WTC11 (cell line): ENCODE data around the gene OSGEPL1.

Experiments
- CREB1 ChIP-seq: sonication (generic); formaldehyde crosslinking; IDR thresholded peaks from 2 replicates; pipeline ENCODE4 v1.8.0; 2023; ENCODE audit warnings: mild to moderate bottlenecking, missing genetic modification reagents
- NR2C2 ChIP-seq: sonication (generic); formaldehyde crosslinking; IDR thresholded peaks from 2 replicates; pipeline ENCODE4 v1.8.0; 2022; ENCODE audit warnings: mild to moderate bottlenecking, missing genetic modification reagents
- NR3C1 ChIP-seq: sonication (generic); formaldehyde crosslinking; conservative IDR thresholded peaks from 2 replicates; pipeline ENCODE4 v1.8.1; 2023; ENCODE audit warnings: low read depth, mild to moderate bottlenecking, missing genetic modification reagents
- ZNF121 ChIP-seq: sonication (generic); formaldehyde crosslinking; IDR thresholded peaks from 2 replicates; pipeline ENCODE4 v1.8.0; 2023; ENCODE audit warnings: missing genetic modification reagents
- ZNF416 ChIP-seq: fragments of 250-450 bp; sonication (Bioruptor Pico); IDR thresholded peaks from 2 replicates; pipeline ENCODE4 v1.9.0; 2021; ENCODE audit warnings: mild to moderate bottlenecking, inconsistent platforms
- TF ChIP-seq, protein P1 (sequence below): fragments of 200-600 bp; IDR thresholded peaks from 2 replicates; pipeline ENCODE4 v1.8.0; 2022; ENCODE audit warnings: antibody characterized with exemption
- TF ChIP-seq, protein P2 (sequence below): sonication (generic); formaldehyde crosslinking; IDR thresholded peaks from 2 replicates; pipeline ENCODE4 v1.8.0; 2022; ENCODE audit warnings: mild to moderate bottlenecking, missing genetic modification reagents
- TF ChIP-seq, protein P3 (sequence below): sonication (generic); formaldehyde crosslinking; IDR thresholded peaks from 2 replicates; pipeline ENCODE4 v1.8.1; 2023; ENCODE audit warnings: mild to moderate bottlenecking, missing genetic modification reagents, moderate library complexity
- TF ChIP-seq, protein P4 (sequence below): sonication (generic); formaldehyde crosslinking; IDR thresholded peaks from 2 replicates; pipeline ENCODE4 v1.8.1; 2023; ENCODE audit warnings: mild to moderate bottlenecking, missing genetic modification reagents
- TF ChIP-seq, protein P5 (sequence below): sonication (generic); formaldehyde crosslinking; IDR thresholded peaks from 2 replicates; pipeline ENCODE4 v1.8.1; 2022; ENCODE audit warnings: mild to moderate bottlenecking, missing genetic modification reagents, moderate library complexity, borderline replicate concordance
- TF ChIP-seq, protein P6 (sequence below): sonication (generic); formaldehyde crosslinking; conservative IDR thresholded peaks from 2 replicates; pipeline ENCODE4 v1.8.1; 2022; ENCODE audit warnings: mild to moderate bottlenecking, missing genetic modification reagents
- TF ChIP-seq, protein P7 (sequence below): sonication (generic); formaldehyde crosslinking; IDR thresholded peaks from 2 replicates; pipeline ENCODE4 v1.8.1; 2022; ENCODE audit warnings: low read depth, missing genetic modification reagents, borderline replicate concordance

DNA sequence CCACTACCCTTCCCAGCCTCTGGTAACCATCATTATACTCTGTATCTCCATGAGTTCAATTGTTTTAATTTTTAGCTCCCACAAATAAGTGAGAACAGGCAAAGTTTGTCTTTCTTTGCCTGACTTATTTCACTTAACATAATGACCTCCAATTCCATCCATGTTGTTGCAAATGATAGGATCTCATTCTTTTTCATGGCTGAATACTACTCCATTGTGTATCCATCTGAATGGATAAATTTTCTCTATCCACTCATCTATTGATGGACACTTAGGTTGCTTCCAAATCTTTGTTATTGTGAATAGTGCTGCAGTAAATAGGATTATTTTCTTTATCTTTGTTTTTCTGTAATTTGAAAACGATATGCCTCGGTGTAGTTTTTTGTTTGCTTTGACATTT lies 61.9 kb downstream of the OSGEPL1 start:
- TF ChIP-seq, protein P1, sequence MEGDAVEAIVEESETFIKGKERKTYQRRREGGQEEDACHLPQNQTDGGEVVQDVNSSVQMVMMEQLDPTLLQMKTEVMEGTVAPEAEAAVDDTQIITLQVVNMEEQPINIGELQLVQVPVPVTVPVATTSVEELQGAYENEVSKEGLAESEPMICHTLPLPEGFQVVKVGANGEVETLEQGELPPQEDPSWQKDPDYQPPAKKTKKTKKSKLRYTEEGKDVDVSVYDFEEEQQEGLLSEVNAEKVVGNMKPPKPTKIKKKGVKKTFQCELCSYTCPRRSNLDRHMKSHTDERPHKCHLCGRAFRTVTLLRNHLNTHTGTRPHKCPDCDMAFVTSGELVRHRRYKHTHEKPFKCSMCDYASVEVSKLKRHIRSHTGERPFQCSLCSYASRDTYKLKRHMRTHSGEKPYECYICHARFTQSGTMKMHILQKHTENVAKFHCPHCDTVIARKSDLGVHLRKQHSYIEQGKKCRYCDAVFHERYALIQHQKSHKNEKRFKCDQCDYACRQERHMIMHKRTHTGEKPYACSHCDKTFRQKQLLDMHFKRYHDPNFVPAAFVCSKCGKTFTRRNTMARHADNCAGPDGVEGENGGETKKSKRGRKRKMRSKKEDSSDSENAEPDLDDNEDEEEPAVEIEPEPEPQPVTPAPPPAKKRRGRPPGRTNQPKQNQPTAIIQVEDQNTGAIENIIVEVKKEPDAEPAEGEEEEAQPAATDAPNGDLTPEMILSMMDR = no peak
- TF ChIP-seq, protein P2, sequence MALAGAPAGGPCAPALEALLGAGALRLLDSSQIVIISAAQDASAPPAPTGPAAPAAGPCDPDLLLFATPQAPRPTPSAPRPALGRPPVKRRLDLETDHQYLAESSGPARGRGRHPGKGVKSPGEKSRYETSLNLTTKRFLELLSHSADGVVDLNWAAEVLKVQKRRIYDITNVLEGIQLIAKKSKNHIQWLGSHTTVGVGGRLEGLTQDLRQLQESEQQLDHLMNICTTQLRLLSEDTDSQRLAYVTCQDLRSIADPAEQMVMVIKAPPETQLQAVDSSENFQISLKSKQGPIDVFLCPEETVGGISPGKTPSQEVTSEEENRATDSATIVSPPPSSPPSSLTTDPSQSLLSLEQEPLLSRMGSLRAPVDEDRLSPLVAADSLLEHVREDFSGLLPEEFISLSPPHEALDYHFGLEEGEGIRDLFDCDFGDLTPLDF (CRISPR knock-in tag) = no peak
- TF ChIP-seq, protein P3, sequence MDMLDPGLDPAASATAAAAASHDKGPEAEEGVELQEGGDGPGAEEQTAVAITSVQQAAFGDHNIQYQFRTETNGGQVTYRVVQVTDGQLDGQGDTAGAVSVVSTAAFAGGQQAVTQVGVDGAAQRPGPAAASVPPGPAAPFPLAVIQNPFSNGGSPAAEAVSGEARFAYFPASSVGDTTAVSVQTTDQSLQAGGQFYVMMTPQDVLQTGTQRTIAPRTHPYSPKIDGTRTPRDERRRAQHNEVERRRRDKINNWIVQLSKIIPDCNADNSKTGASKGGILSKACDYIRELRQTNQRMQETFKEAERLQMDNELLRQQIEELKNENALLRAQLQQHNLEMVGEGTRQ (CRISPR knock-in tag) = no peak
- TF ChIP-seq ZNF121 (CRISPR knock-in tag) (no peak), NR2C2 (no peak), NR3C1 (CRISPR knock-in tag) (no peak), ZNF416 (CRISPR knock-in tag) (no peak), CREB1 (no peak)
- TF ChIP-seq, protein P4, sequence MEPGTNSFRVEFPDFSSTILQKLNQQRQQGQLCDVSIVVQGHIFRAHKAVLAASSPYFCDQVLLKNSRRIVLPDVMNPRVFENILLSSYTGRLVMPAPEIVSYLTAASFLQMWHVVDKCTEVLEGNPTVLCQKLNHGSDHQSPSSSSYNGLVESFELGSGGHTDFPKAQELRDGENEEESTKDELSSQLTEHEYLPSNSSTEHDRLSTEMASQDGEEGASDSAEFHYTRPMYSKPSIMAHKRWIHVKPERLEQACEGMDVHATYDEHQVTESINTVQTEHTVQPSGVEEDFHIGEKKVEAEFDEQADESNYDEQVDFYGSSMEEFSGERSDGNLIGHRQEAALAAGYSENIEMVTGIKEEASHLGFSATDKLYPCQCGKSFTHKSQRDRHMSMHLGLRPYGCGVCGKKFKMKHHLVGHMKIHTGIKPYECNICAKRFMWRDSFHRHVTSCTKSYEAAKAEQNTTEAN = no peak
- TF ChIP-seq, protein P5, sequence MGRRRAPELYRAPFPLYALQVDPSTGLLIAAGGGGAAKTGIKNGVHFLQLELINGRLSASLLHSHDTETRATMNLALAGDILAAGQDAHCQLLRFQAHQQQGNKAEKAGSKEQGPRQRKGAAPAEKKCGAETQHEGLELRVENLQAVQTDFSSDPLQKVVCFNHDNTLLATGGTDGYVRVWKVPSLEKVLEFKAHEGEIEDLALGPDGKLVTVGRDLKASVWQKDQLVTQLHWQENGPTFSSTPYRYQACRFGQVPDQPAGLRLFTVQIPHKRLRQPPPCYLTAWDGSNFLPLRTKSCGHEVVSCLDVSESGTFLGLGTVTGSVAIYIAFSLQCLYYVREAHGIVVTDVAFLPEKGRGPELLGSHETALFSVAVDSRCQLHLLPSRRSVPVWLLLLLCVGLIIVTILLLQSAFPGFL (CRISPR knock-in tag) = no peak
- TF ChIP-seq, protein P6, sequence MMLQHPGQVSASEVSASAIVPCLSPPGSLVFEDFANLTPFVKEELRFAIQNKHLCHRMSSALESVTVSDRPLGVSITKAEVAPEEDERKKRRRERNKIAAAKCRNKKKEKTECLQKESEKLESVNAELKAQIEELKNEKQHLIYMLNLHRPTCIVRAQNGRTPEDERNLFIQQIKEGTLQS (CRISPR knock-in tag) = no peak
- TF ChIP-seq, protein P7, sequence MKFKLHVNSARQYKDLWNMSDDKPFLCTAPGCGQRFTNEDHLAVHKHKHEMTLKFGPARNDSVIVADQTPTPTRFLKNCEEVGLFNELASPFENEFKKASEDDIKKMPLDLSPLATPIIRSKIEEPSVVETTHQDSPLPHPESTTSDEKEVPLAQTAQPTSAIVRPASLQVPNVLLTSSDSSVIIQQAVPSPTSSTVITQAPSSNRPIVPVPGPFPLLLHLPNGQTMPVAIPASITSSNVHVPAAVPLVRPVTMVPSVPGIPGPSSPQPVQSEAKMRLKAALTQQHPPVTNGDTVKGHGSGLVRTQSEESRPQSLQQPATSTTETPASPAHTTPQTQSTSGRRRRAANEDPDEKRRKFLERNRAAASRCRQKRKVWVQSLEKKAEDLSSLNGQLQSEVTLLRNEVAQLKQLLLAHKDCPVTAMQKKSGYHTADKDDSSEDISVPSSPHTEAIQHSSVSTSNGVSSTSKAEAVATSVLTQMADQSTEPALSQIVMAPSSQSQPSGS (CRISPR knock-in tag) = no peak
